HG03066 (cell line): ENCODE results near the gene ZFAND2A.
"Not testable (repeated sequence)": the region's sequence is repeated elsewhere in the genome, so short reads cannot be mapped to it uniquely, and the experiment has no call there.

Experiments used
- ATAC-seq: cut with Tn5 transposase; IDR thresholded peaks from one replicate; pipeline ENCODE4 v1.9.1; 2021; ENCODE audit warnings: low read depth; ENCODE audit not compliant: unreplicated experiment

ZFAND2A gene

DNA sequence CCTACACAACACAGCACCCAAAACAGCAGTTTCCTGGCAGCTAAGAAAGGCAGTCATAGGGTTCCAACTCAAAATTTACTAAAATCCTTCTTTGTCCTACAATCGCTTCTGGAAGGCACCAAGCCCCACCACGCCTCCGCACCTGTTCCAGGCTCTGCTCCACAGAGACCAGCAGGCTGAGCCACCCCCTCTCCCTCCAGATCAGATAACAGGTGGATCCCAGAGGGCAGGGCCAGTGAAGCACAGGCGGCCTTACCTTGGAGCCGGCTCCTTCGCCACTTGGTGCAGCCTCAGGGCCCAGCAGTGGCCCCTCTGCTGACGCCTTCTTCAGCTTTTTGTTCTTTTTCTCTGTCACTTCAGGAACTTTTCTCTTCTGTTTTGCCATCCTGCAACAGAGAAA, 33.0 kb downstream of the ZFAND2A start:
- no peak for ATAC-seq

DNA sequence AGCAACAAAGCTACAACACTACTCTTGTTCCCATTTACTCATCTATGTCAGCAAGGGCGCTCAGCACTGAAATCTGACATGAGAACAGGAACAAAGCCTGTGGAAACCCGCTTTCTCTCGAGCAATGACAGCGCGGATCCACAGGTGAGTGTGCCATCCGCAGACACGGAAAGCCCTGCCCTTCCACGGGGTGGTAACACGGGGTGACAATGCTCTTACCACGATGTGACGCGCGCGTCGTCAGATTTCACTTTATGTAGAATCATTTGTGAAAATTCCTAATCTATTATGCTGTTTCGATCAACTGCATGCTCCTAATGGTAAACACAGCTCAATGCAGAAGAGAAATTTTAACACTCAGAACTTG, 34.4 kb downstream of the ZFAND2A start:
- no peak for ATAC-seq

DNA sequence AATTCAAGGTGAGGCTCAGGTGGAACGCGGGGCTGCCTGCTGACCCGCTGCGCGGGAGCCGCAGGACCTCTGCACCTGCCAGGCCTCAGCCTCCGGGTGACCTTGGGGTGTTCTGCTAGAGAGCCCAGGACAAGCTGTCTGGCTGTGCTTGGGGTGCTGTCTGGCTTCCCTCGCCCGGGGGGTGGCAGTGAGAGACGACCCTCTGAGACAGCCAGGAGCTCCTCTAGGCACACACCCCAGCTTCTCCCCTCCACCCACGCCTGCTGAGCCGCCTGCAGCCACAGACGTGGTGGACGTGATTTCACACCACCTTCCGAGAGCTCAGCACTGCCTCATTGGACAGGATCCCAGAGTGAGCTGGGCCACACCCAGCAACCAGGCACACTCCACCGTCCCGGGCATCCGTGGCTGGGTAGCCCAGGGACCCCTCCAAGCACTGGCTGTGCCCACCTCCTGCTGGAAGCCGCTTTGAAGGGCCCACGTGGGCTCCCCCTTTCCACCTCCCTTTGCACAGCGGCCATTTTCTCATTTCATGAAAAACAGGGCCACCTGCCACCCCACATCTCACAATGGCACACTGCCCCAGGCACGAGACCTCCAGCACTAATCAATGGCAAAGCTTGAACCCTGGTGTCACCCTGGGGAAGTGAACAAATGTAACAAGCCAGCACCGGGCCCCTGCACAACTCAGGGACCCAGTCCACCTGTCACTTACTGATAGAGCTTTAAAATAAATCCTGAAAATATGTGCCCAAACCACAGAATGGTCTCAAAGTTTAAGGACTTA, 35.0 kb downstream of the ZFAND2A start:
- ATAC-seq = no peak

DNA sequence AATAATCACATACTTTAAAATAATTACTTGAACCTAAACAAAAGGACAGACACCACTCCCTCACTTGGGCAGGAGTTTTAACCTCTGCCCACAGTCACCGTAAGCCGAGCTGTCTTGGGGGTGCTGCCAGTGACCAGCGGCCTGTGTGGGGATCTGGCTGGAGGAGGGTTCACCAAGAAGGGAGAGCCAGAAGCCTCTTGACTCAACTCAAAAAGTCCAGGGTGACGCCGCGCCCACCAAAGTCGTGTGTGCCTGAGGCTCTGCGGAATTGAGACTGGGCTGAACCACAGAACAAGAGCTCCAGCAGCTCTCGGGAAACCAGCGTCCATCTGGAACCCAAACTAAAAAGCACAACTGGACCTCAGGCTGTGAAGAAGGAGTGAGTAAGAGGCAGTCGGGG, 35.8 kb downstream of the ZFAND2A start:
- ATAC-seq = no peak

DNA sequence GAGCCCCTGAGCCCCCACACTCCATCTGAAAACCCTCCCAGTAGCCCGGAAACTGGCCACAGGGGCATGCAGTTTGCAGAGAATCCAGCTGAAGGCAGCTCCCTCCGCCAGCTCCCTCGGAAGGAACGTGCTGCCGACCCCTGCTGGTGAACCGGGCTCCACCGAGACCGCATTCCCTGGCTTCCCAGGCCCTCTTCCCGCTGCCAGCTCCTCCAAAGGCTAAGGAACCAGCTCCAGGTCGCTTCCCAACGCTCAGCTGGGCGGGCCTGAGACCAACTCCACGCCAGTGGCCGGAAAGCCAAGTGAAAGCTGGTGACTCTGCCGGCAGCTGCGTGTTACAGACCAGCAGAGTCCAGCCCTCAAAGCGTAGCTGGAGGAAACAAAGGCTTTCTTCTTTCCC, 36.3 kb downstream of the ZFAND2A start:
- no peak for ATAC-seq

DNA sequence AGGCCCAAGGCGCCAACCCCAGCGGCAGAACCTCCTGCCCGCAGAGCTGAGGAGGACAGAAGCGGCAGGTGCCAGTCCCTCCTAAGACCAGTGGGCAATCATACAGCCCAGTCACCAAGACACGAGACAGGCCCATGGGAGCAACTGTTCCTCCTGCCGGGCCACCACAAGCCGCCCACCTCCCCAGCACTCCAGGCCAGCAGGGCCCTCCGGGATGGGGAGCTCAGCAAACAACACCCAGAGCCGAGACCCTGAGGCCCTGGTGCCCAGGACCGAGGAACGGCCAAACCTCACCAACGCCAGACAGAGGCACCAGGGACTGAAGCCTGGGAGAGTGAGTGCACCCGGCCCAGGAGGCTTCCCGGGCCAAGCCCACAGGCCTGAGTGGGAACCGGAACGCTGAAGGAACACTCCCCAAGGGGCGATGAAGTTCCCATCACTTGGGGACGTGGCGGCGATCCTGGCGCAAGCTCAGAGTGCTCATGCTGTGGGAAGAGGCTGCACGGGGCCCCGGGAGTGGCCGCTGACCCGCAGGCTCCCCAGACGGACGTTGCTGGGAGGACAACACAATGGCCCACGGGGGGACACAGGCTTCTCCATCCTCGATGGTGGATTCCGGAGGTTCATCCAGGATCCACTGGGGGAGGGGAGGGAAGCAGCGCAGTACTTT, 37.0 kb downstream of the ZFAND2A start:
- ATAC-seq = no peak

DNA sequence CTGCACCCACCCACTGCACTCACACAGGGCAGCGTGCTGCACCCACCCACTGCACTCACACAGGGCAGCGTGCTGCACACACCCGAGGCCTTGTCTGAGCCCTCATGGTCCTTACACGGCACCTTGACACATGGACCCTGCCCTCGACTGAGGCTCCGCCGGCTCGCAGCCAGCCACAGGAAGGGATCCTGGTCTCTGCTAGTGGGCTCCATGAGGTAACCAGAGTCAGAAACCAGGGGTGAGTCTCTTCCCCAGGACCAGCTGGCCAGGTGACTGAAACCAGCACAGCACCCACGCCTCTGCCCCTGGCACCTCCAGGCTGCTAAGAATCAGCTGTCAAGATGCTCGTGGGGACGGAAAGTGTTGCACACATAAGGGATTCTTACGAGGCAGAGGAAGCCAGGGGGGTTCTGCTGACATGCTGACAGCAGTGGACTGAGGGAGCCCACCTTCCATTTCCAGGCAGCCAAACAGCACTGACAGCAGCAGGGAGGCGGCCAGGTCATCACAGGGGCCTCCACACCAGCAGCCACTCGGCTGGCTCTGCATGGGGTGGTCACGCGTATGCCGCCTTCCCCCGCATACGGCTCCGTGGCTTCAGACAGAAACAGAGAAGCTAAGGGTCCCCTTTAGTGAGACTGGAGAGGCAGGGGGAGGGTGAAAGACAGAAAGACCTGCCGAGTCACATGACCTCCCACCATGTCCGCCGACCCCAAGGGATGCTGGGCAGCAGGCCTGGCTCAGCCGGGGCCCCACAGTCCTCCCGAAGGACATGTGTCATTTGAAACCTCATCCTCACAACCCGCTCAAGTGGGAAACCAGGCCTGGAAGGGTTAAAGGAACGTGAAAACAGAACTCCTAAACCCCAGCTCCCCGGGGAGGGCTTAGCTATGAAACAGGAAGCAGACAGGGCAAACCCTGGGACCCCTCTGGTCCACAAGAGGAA, 37.8 kb downstream of the ZFAND2A start:
- no peak for ATAC-seq

DNA sequence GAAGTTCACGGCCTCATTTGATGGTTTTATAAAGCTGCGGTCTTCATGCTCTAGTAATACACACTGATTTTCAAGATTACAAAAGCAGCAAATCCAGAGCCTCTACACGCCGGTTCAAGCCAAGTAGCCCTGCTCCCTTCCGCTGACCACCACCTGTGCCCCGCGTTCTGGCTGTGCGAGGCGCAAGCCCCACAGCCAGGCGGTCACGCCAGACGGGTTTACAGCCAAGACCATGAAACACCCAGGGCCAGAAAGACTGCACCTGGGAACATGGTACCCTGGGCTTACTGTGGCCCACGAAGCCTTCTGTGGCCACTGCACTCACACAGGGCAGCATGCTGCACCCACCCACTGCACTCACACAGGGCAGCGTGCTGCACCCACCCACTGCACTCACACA, 38.5 kb downstream of the ZFAND2A start:
- ATAC-seq = no peak

DNA sequence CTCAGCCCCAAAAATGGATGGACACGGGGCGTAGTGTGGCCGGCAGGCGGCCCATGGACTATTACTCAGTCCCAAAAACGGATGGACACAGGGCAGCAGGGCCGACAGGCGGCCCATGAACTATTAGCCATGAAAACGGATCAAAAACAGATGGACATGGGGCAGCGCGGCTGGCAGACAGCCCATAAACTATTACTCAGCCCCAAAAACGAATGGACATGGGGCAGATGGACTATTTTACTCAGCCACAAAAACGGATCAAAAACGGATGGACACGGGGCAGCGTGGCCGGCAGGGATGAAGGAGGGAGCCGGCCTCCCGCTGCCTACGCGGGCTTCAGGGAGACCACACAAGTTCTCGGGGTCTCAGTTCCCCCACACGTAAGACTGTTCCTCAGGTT, 39.2 kb downstream of the ZFAND2A start:
- no peak for ATAC-seq

DNA sequence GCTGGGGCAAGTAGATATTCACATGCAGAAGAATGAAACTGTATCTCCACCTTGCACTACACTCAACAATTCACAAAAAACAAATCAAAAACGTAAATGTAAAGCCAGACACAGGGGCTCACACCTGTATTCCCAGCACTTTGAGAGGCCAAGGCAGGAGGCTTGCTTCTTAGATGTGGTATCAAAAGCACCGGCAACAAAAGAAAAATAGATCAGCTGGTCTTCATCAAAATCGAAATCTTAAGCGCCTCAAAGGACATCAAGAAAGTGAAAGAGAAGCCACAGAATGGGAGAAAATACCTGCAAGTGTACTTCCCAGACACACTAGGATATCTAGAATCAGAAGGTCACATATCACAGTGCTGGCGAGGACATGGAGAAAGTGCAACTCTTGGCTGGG, 40.8 kb downstream of the ZFAND2A start:
- no peak for ATAC-seq

DNA sequence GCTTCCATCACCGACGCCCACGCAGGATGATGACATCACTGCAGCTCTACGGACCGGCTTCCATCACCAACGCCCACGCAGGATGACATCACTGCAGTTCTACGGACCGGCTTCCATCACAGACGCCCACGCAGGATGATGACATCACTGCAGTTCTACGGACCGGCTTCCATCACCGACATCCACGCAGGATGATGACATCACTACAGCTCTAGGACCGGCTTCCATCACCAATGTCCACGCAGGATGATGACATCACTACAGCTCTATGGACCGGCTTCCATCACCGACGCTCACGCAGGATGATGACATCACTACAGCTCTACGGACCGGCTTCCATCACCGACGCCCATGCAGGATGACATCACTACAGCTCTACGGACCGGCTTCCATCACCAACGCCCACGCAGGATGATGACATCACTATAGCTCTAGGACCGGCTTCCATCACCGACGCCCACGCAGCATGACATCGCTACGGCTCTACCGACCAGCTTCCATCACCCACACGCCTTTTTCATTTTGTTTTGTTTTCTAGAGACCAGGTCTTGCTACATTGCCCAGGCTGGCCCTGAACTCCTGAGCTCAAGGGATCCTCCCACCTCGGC, 42.6 kb downstream of the ZFAND2A start:
- ATAC-seq = no peak

DNA sequence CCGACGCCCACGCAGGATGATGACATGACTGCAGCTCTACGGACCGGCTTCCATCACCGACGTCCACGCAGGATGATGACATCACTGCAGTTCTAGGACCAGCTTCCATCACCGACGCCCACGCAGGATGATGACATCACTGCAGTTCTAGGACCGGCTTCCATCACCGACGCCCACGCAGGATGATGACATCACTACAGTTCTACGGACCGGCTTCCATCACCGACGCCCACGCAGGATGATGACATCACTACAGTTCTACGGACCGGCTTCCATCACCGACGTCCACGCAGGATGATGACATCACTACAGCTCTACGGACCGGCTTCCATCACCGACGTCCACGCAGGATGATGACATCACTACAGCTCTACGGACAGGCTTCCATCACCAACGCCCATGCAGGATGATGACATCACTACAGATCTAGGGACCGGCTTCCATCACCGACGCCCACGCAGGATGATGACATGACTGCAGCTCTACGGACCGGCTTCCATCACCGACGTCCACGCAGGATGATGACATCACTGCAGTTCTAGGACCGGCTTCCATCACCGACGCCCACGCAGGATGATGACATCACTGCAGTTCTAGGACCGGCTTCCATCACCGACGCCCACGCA, 43.5 kb downstream of the ZFAND2A start:
- not testable (repeated sequence) for ATAC-seq

DNA sequence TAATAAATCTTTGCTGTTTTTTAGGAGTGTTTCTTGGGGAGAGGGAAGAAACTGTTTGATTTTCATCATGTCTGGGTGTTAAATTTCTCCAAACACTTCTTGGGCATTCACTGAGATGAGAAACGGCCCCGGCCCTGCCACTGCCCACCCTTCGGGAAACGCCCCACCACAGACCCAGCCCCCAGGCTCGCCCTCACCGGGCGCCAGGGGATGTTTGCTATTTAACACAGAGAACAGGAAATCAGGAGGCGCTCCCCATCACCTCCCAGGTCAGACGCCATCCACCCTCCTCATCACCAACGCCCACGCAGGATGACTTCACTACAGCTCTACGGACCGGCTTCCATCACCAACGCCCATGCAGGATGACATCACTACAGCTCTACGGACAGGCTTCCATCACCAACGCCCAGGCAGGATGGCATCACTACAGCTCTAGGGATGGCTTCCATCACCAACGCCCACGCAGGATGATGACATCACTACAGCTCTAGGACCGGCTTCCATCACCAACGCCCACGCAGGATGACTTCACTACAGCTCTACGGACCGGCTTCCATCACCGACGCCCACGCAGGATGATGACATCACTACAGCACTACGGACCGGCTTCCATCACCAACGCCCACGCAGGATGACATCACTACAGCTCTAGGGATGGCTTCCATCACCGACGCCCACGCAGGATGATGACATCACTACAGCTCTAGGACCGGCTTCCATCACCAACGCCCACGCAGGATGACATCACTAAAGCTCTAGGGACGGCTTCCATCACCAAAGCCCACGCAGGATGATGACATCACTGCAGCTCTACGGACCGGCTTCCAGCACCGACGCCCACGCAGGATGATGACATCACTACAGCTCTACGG, 44.6 kb downstream of the ZFAND2A start:
- ATAC-seq = not testable (repeated sequence)

DNA sequence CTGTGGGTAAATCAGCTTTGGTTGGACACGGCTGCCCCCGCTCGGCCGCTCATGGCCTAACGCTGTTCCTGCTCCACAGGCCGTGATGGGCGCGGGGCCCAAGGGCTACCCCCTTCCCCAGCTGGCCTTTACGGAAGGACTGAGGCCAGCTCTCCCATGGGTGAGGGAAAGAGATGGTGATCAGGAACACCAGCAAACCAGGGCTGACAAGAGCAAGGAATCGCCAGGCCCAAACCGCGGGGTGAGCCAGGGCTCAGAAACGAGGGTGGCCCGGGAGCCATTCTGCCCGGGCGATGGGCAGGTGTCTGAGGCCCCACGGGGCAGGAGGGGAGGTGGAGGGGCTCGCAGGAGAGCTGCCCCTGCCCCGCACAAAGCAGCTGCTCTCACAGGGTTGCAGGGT, 45.5 kb downstream of the ZFAND2A start:
- ATAC-seq = no peak

DNA sequence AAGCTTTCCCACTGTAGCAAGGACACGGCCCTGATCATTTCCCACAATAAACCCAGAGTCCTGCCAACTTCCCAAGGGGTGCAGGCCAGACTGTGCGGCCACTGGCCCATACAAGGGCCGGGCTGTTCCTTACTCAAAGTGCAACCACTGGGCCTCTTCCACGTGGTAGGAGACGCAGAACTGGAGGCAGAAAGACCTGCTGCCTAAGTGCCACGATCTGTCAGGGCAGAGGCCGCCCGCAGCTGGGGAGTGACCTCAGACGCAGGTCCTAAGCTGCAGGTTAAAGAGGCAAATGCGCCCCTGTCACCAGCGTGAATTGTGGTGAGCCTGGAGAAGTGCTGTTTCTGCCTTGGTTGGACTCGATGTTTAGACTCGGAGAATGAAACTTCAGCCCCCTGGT, 45.9 kb downstream of the ZFAND2A start:
- no peak for ATAC-seq

DNA sequence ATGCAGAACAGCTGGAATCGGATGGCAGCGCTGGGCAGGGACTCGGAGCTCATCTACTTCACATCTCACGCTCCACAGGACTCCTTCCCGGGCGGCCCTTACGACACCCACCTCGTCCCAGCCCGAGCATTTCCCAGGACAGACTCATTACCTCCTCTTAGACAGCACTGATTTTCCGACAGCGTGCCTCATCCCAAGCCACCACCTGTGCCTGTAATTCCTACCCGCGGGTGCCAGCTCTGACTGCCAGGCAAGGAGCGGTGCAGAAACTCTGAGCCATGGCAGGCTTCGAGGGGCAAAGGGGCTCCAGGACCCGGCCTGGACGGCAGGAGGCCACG, 46.5 kb downstream of the ZFAND2A start:
- ATAC-seq = no peak

DNA sequence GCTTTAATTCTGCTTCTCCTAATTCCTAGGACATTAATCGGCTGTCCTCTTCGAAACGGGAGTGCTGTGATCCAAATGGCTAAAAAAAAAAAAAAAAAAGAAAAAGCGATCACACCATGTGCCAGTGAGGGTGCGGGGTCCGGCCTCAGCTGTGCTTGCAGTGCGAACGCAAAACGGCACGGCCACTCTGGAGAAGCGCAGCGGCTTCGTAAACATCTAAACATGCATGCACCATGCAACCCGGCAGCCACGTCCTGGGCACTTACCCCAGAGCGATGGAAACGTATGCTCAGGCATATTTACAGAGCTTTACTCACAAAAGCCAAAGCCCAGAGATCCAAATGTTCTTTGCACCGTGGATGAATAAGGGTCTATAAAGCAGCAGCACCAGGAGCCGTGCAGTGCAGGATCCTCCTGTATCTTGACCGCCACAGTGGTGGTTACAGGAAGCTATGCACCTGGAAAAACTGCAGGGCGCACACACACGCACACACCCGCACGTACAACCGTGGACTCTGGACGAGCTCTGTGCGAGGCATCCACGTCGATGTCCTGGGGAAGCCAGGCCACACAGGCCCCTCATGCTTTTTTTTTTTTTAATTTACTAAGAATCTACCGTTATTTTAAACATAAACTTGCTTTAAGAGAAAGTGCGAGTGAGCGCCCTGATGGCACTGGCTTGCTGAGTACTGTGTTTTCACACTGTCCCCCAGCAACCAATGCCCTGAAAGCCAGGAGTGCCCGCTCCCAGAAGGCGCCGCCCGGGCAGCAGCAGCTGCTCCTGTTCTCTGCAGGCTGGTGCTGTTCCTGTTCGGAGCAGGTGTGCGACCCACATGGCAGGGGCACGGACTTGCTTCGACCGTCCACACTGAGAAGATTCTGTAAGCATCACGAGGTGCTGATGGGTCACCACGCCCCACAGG, 47.1 kb downstream of the ZFAND2A start:
- ATAC-seq = no peak

DNA sequence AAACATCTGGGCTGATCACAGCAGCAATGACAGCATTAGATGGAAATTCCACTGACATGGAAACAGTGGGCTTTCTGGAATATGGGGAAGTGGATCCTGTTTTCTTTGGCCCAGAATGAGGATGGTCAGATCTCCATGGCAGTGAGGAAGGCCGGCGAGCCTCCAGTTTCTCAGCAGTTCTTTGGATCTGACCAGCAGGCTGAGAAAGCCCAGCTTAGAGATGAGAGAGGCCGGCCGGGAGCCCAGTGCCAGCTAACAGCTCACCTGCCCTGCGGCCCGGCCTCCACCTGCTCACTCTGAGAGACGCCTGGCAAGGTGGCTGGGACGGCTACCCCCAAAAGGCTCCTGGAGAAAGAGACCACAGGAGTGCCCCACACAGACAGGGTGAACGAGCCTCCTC, 47.9 kb downstream of the ZFAND2A start:
- ATAC-seq = no peak

DNA sequence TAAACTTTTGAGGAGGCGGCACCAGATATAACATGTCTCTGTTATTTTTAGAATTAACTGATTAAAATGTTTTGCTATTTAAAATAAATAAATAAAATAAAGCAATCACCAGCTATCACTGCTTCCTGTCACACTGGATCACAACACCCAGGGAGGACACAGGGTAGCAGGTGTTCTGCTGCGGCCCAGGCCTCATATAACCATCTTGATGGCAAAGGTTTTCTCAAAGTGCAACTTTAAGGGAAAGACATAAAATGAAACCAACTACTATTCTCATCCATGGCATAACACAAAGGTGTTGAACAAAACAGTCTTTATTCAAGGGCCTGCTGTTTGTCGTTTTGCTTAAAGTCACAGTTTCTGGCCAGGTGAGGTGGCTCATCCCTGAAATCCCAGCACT, 48.8 kb downstream of the ZFAND2A start:
- ATAC-seq = no peak
